Lower lobe of right lung (tissue), 2 donors: ENCODE measurements around the gene U2SURP. TPM values are rescaled to one million over a fixed set of nuclear protein-coding genes. Genes with fewer than 3 reads are reported as not detected.
"Not testable (repeated sequence)": the region's sequence is repeated elsewhere in the genome, so short reads cannot be mapped to it uniquely, and the experiment has no call there.

Experiments
- ATAC-seq, 2 donors: fragments of 200-7000 bp; cut with Tn5 transposase; one replicate each; pipeline ENCODE4 v1.9.1; 2020 to 2022; ENCODE audit warnings: mild to moderate bottlenecking in 2 of 2, moderate library complexity in 2 of 2
- DNase-seq: peaks from one replicate; pipeline ENCODE4 v3.0.0-alpha.2; 2020
- H3K27ac ChIP-seq: fragments of 200-600 bp; one replicate; pipeline ENCODE4 v1.8.0; 2022
- H3K27me3 ChIP-seq: fragments of 200-600 bp; one replicate; pipeline ENCODE4 v1.8.0; 2022; ENCODE audit warnings: low read depth
- H3K36me3 ChIP-seq: fragments of 200-600 bp; one replicate; pipeline ENCODE4 v1.8.0; 2022; ENCODE audit warnings: mild to moderate bottlenecking
- H3K4me1 ChIP-seq: fragments of 200-600 bp; one replicate; pipeline ENCODE4 v1.8.0; 2022
- H3K4me3 ChIP-seq: fragments of 200-600 bp; one replicate; pipeline ENCODE4 v1.8.0; 2022; ENCODE audit warnings: mild to moderate bottlenecking
- H3K9me3 ChIP-seq: fragments of 200-600 bp; one replicate; pipeline ENCODE4 v1.8.0; 2022
- intact Hi-C: fragments of 100-400 bp; cut with DNase I; formaldehyde crosslinking; loops from one replicate; pipeline ENCODE4 v1.11.0; 2022
- total RNA-seq: library from RNA; stranded (reverse); fragmentation: NEBNext Ultra II Directional; extraction: Animal tissue kit (Norgen Biotek cat#: 25700); gene quantifications from one replicate; pipeline ENCODE4 v1.2.1, GENCODE V29; 2021
- TF ChIP-seq, protein P1 (sequence below): fragments of 200-600 bp; IDR thresholded peaks from one replicate; pipeline ENCODE4 v1.8.0; 2022; ENCODE audit warnings: antibody characterized with exemption, mild to moderate bottlenecking
- donor health status: DM: no; HTN: yes; CAD: no; lungs with severe emphysema.

Gene U2SURP
- total RNA-seq, 1 donor from 2014 or later, result 74.0 TPM

DNA sequence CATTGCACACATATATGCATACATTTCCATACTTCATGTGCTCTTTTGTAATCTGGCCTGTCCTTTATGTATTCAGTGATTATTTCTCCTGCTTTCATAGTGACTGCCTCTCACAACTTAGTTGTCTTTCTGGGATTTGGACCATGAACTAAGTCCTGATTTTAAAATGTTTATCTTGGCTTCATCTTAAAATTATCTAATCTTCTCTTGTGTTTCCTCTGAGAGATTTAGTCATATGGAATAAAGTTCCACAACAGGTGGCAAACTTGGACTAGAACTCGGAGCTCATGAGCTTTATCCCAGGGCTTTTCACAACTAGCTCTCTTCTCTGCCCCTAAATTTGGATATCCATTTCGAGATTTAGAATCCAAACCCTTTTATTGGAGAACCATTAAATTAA, 44.3 kb downstream of the U2SURP start:
- H3K4me3 ChIP-seq, result no peak overlapping the region
- H3K27me3 ChIP-seq, result no peaks in the 10 kb centered on the region
- TF ChIP-seq, protein P1, sequence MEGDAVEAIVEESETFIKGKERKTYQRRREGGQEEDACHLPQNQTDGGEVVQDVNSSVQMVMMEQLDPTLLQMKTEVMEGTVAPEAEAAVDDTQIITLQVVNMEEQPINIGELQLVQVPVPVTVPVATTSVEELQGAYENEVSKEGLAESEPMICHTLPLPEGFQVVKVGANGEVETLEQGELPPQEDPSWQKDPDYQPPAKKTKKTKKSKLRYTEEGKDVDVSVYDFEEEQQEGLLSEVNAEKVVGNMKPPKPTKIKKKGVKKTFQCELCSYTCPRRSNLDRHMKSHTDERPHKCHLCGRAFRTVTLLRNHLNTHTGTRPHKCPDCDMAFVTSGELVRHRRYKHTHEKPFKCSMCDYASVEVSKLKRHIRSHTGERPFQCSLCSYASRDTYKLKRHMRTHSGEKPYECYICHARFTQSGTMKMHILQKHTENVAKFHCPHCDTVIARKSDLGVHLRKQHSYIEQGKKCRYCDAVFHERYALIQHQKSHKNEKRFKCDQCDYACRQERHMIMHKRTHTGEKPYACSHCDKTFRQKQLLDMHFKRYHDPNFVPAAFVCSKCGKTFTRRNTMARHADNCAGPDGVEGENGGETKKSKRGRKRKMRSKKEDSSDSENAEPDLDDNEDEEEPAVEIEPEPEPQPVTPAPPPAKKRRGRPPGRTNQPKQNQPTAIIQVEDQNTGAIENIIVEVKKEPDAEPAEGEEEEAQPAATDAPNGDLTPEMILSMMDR, result no peak
- H3K27ac ChIP-seq, result no peak overlapping the region
- intact Hi-C loops, result no loop called here
- H3K9me3 ChIP-seq, result no peaks in the 10 kb centered on the region
- H3K36me3 ChIP-seq, result peaks cover 61% of the 10 kb centered on the region
- no peaks in the 10 kb centered on the region for H3K4me1 ChIP-seq
- ATAC-seq, result no peak
- no peak for DNase-seq

DNA sequence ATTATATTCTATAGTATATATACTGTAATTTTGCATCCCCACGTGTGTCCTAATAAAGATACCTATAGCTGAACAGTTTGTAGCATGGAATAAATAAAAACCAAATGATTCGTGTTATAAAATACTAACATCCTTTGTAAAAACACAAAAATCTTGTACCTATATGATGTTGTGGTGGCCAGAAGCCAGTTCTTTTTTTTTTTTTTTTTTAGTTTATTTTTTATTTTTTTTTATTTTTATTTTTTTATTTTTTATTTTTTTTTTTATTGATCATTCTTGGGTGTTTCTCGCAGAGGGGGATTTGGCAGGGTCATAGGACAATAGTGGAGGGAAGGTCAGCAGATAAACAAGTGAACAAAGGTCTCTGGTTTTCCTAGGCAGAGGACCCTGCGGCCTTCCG, 44.7 kb downstream of the U2SURP start:
- H3K4me3 ChIP-seq, H3K27me3 ChIP-seq, H3K9me3 ChIP-seq, intact Hi-C loops, H3K4me1 ChIP-seq, DNase-seq, ATAC-seq, H3K27ac ChIP-seq: not testable (repeated sequence)
- peaks cover 65% of the 10 kb centered on the region for H3K36me3 ChIP-seq

DNA sequence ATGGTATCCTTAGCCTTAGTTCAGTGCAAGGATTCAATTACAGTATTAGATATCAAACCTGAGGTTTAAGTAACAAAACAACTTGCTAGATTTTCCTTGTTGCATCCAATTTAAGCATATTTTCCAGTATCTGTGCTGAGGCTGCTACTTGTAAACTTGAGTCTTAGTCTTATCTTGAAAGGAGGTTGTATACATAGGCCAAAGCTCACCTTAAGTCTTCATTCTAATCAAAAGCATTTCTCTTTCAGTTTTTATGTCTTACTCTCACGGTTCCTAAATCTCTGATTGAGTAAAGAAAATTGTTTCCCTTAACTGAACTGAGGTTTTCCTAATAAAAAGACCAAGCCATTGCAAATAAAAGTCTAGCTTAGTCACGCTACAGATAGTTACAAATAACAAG, 52.6 kb downstream of the U2SURP start:
- ATAC-seq, result no peak

DNA sequence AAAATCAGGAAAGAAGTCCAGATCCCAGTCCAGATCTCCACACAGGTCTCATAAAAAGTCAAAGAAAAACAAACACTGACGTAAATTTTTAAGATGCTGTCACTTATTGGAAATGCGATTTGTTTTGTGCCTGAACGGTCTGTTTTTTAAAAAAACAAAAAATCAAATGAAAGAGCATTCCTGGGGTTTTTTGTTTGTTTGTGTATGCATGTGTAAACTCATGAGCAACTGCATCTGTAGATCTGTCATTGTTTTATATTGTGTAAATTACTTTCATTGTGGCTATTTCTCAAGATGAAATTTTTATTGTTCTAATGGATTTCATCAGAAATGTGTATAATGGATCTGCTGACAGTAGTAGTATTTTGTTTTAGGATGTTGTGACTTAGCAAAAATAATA, 55.0 kb downstream of the U2SURP start:
- TF ChIP-seq, protein P1, result no peak
- peaks cover 68% of the 10 kb centered on the region for H3K36me3 ChIP-seq

More for the DNA sequence above, 52.6 kb downstream of the U2SURP start:
- Histone ChIP-seq H3K27me3 (no peaks in the 10 kb centered on the region), H3K4me3 (no peak overlapping the region), H3K27ac (no peak overlapping the region), H3K9me3 (no peaks in the 10 kb centered on the region), H3K4me1 (no peaks in the 10 kb centered on the region), H3K36me3 (peaks cover 86% of the 10 kb centered on the region)
- TF ChIP-seq, protein P1, result no peak
- no peak for DNase-seq
- intact Hi-C loops, result no loop called here

DNA sequence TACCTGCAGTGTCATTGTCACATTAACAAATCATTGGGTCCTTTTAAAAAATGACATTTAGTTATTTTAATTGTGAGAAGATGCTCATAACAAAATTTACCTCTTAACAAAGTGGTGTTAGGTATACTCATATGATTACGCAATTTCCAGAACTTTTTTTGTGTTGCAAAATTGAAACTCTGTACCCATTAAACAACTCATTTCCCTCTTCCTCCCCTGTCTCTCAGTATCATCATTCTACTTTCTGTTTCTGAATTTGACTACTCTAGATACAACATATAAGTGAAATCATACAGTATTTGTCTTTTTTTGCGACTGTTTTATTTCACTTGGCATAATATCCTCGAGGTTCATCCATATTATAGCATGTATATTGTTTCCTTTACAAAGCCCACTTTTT, 59.5 kb downstream of the U2SURP start:
- Histone ChIP-seq H3K27me3 (no peaks in the 10 kb centered on the region), H3K4me3 (no peak overlapping the region), H3K4me1 (no peaks in the 10 kb centered on the region), H3K36me3 (peaks cover 23% of the 10 kb centered on the region), H3K9me3 (no peaks in the 10 kb centered on the region), H3K27ac (no peak overlapping the region)
- no peak for ATAC-seq
- DNase-seq, result no peak
- TF ChIP-seq, protein P1, result no peak
- intact Hi-C loops, result no loop called here

More for the DNA sequence above, 55.0 kb downstream of the U2SURP start:
- intact Hi-C loops, result no loop called here
- ATAC-seq (no peak), DNase-seq (no peak)
- no peak overlapping the region for H3K27ac ChIP-seq
- H3K4me1 ChIP-seq, result no peaks in the 10 kb centered on the region
- no peaks in the 10 kb centered on the region for H3K27me3 ChIP-seq
- no peaks in the 10 kb centered on the region for H3K9me3 ChIP-seq
- H3K4me3 ChIP-seq, result no peak overlapping the region

DNA sequence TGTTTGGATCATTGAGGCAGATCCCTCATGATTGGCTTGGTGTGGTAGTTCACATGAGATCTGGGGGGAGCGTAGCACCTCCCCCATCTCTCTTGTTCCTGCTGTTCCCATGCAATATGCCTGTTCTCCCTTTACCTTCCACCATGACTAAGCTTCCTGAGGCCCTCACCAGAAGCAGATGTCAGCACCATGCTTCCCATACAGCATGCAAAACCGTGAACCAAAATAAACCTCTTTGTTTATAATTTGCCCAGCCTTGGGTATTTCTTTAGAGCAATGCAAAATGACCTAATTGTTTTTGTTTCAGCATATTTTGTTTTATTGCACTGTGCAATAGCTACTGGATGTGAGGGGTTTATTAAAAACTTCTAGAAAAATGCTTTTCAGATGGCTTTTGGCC, 61.6 kb downstream of the U2SURP start:
- H3K27ac ChIP-seq, result no peak overlapping the region
- no peaks in the 10 kb centered on the region for H3K4me1 ChIP-seq
- ATAC-seq, result no peak
- H3K9me3 ChIP-seq, result no peaks in the 10 kb centered on the region
- no peak for DNase-seq
- TF ChIP-seq, protein P1, result no peak
- H3K36me3 ChIP-seq, result peaks cover 7% of the 10 kb centered on the region
- intact Hi-C loops, result no loop called here
- H3K27me3 ChIP-seq, result no peaks in the 10 kb centered on the region
- H3K4me3 ChIP-seq, result no peak overlapping the region
